Tibial nerve (tissue), 4 donors: ENCODE data around the gene EFCAB12. TPM values are rescaled to one million over a fixed set of nuclear protein-coding genes. Genes with fewer than 3 reads are reported as not detected.

Experiments used
- DNase-seq, 2 donors: peaks; one replicate each; pipeline ENCODE4 v3.0.0-alpha.2; 2019; ENCODE audit warnings: low spot score in 2 of 2
- H3K27ac ChIP-seq, 4 donors: fragments of 200-600 bp; sonication (generic) in 3 of 4; one replicate each; pipeline ENCODE4 v1.5.1; 2017 to 2019; ENCODE audit warnings: mild to moderate bottlenecking in 1 of 4
- H3K27me3 ChIP-seq, 2 donors: fragments of 200-600 bp; sonication (generic) in 1 of 2; one replicate each; pipeline versions ENCODE4 v1.5.1 to v1.6.0; 2017 to 2019
- H3K36me3 ChIP-seq, 3 donors: fragments of 200-600 bp; sonication (generic); one replicate each; pipeline ENCODE4 v1.5.1; 2018 to 2019
- H3K4me1 ChIP-seq, 4 donors: fragments of 200-600 bp; sonication (generic) in 3 of 4; one replicate each; pipeline ENCODE4 v1.5.1; 2017 to 2019
- H3K4me3 ChIP-seq, 4 donors: fragments of 200-600 bp; sonication (generic) in 3 of 4; one replicate each; pipeline ENCODE4 v1.5.1; 2017 to 2019; ENCODE audit warnings: mild to moderate bottlenecking in 1 of 4, moderate library complexity in 1 of 4
- H3K9me3 ChIP-seq, 4 donors: fragments of 200-600 bp; sonication (generic) in 3 of 4; one replicate each; pipeline ENCODE4 v1.5.1; 2017 to 2019
- EP300 ChIP-seq, 2 donors: sonication (generic); formaldehyde crosslinking; IDR thresholded peaks; one replicate each; pipeline ENCODE4 v1.6.1; 2017; ENCODE audit warnings: antibody characterized with exemption in 2 of 2, mild to moderate bottlenecking in 1 of 2
- POLR2A ChIP-seq, 2 donors: fragments of 450-650 bp; IDR thresholded peaks; one replicate each; pipeline ENCODE4 v1.6.1; 2017; ENCODE audit warnings: antibody characterized with exemption in 2 of 2, mild to moderate bottlenecking in 2 of 2, moderate library complexity in 2 of 2
- WGBS, 2 donors: methylation state at CpG; one replicate each; pipeline ENCODE4 v1.1.5; 2018; 5-methylcytosine and 5-hydroxymethylcytosine counted together
- total RNA-seq, 4 donors: library from RNA; depleted of rRNA; stranded (reverse); fragments of >200 nt; gene quantifications; one replicate each; pipeline ENCODE4 v1.1.0, GENCODE V29; 2016
- TF ChIP-seq, protein P1 (sequence below), 5 experiments: fragments of 200-600 bp in 3 of 5; fragments of 450-650 bp in 2 of 5; sonication (generic) in 3 of 5; IDR thresholded peaks; one replicate each; pipeline ENCODE4 v1.5.1; 2016 to 2019; ENCODE audit warnings: antibody characterized with exemption in 5 of 5, mild to moderate bottlenecking in 3 of 5, moderate library complexity in 2 of 5

The EFCAB12 gene
- total RNA-seq, 4 donors from 2014 or later = 0.22 to 2.2 (median 0.46) TPM

- DNase-seq = no peak
- Histone ChIP-seq H3K27ac (peak overlapping the region; percentile 60 to 91 (median 90)), H3K36me3 (peaks cover 0 to 19% (median 0%) of the 10 kb centered on the region in 3 donors), H3K4me1 (peaks cover 0 to 71% (median 44%) of the 10 kb centered on the region in 4 donors), H3K4me3 (peak overlapping the region in 3 of 4 donors; percentile 81 to 92 (median 85)), H3K9me3 (no peaks in the 10 kb centered on the region), H3K27me3 (no peaks in the 10 kb centered on the region)
- TF ChIP-seq POLR2A (IDR thresholded peaks at IDR 0.05) (no peak), EP300 (IDR thresholded peaks at IDR 0.05) (no peak)
- TF ChIP-seq, protein P1, sequence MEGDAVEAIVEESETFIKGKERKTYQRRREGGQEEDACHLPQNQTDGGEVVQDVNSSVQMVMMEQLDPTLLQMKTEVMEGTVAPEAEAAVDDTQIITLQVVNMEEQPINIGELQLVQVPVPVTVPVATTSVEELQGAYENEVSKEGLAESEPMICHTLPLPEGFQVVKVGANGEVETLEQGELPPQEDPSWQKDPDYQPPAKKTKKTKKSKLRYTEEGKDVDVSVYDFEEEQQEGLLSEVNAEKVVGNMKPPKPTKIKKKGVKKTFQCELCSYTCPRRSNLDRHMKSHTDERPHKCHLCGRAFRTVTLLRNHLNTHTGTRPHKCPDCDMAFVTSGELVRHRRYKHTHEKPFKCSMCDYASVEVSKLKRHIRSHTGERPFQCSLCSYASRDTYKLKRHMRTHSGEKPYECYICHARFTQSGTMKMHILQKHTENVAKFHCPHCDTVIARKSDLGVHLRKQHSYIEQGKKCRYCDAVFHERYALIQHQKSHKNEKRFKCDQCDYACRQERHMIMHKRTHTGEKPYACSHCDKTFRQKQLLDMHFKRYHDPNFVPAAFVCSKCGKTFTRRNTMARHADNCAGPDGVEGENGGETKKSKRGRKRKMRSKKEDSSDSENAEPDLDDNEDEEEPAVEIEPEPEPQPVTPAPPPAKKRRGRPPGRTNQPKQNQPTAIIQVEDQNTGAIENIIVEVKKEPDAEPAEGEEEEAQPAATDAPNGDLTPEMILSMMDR (IDR thresholded peaks at IDR 0.05) = no peak
- WGBS, 2 donors = 51 to 55% methylated on average over 9 of the region's 9 CpGs
These were observed 12.8 kb upstream of the EFCAB12 start for GRCh38 chr3:129441215-129441614.

- H3K36me3 ChIP-seq = peaks cover 0 to 23% (median 0%) of the 10 kb centered on the region in 3 donors
- 8 to 10% methylated on average over 9 of the region's 9 CpGs for WGBS, 2 donors
- H3K9me3 ChIP-seq = no peaks in the 10 kb centered on the region
- peak in 1 of 2 donors; percentile 40 for DNase-seq
- peak overlapping the region; percentile 60 to 91 (median 90) for H3K27ac ChIP-seq
- no peaks in the 10 kb centered on the region for H3K27me3 ChIP-seq
- peak overlapping the region; percentile 79 to 92 (median 83) for H3K4me3 ChIP-seq
- H3K4me1 ChIP-seq = peaks cover 0 to 76% (median 48%) of the 10 kb centered on the region in 4 donors
- TF ChIP-seq, protein P1 (IDR thresholded peaks at IDR 0.05) = no peak
- TF ChIP-seq POLR2A (IDR thresholded peaks at IDR 0.05) (no peak), EP300 (IDR thresholded peaks at IDR 0.05) (no peak)
These were observed 12.3 kb upstream of the EFCAB12 start for GRCh38 chr3:129440618-129441190.

DNA sequence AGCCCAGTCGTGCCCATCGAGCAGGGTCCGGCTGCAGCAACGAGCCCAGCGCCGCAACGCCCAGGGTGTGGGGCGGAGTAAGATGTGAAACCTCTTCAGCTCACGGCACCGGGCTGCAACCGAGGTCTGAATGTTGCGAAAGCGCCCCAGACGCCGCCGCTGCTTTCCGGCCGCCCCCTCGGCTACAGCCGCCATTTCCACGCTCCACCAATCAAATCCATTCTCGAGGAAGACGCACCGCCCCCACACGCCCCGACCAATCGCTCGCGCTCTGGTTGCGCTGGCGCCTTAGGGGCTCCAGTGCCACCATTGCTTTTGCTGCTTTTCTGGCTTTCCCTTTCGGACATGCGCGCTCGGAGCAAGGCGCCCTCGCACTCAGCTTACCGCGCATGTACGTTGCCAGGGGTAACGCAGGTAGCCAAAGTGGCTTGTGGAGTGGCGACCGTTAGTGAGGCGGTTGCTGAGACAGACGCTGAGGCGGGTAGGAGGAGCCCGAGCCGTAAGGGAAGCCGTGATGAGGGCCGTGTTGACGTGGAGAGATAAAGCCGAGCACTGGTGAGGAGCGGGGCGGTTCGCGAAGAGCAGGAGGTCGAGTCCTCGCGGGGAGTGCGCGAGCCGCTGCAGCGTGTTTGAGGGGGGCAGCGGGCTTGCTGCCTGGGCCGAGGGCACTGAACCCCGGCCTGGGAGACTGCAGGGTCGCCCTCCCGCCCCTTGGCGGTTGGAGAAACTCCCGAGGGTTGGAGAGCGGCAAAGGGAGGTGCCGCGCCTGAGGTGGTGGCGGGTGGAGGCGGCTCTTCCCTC lies 11.6 kb upstream of the EFCAB12 start, which contains the start of the genes IFT122 and MBD4:
Gene IFT122 (plus strand): TSS at position 408 of the 801 bp plus-strand sequence. CDS start 107 bp downstream, at position 515.
Gene MBD4 (minus strand): TSS at position 132 of the 801 bp plus-strand sequence. CDS start 115 bp downstream, at position 17.
- peaks cover 0 to 77% (median 49%) of the 10 kb centered on the region in 4 donors for H3K4me1 ChIP-seq
- H3K36me3 ChIP-seq = peaks cover 0 to 23% (median 0%) of the 10 kb centered on the region in 3 donors
- H3K27me3 ChIP-seq = no peaks in the 10 kb centered on the region
- 0 to 1% methylated on average over 65 to 75 of the region's 75 CpGs for WGBS, 2 donors
- H3K27ac ChIP-seq = peak within 1 kb of the TSS; percentile 60 to 91 (median 90)
- H3K9me3 ChIP-seq = no peaks in the 10 kb centered on the region
- DNase-seq = peak; percentile 93 to 95
- H3K4me3 ChIP-seq = peak within 1 kb of the TSS; percentile 79 to 92 (median 83)
- TF ChIP-seq POLR2A (IDR thresholded peaks at IDR 0.05) (peak; percentile 63 to 67), EP300 (IDR thresholded peaks at IDR 0.05) (peak; percentile 83 to 92)
- TF ChIP-seq, protein P1 (IDR thresholded peaks at IDR 0.05) = peak in 1 of 5 experiments; percentile 30

- TF ChIP-seq EP300 (IDR thresholded peaks at IDR 0.05) (no peak), POLR2A (IDR thresholded peaks at IDR 0.05) (no peak)
- TF ChIP-seq, protein P1 (IDR thresholded peaks at IDR 0.05) = no peak
- peak in 1 of 2 donors; percentile 32 for DNase-seq
These were observed 10.9 kb upstream of the EFCAB12 start for GRCh38 chr3:129439226-129439816.

More at GRCh38 chr3:129439226-129439816, 10.9 kb upstream of the EFCAB12 start:
- WGBS, 2 donors = 0 to 1% methylated on average over 15 to 17 of the region's 17 CpGs
- H3K4me1 ChIP-seq = peaks cover 0 to 84% (median 52%) of the 10 kb centered on the region in 4 donors
- no peaks in the 10 kb centered on the region for H3K27me3 ChIP-seq
- peak overlapping the region; percentile 75 to 85 (median 80) for H3K4me3 ChIP-seq
- H3K9me3 ChIP-seq = no peaks in the 10 kb centered on the region
- peaks cover 0 to 23% (median 0%) of the 10 kb centered on the region in 3 donors for H3K36me3 ChIP-seq
- H3K27ac ChIP-seq = peak overlapping the region; percentile 60 to 91 (median 86)
